ENCODE results near the gene WIPF3.

The WIPF3 gene

GRCh38 chr7:29809533-29810155 is 3.3 kb downstream of the WIPF3 start:
- no peak for DNase-seq

GRCh38 chr7:29810297-29810696 is 4.0 kb downstream of the WIPF3 start:
- no peak for DNase-seq

- DNase-seq: no peak
These were observed 4.6 kb downstream of the WIPF3 start for GRCh38 chr7:29810813-29811482.

- DNase-seq: no peak
These were observed 5.3 kb downstream of the WIPF3 start for GRCh38 chr7:29811586-29811985.

- no peak for DNase-seq
These were observed 6.0 kb downstream of the WIPF3 start for GRCh38 chr7:29812185-29812876.

GRCh38 chr7:29815181-29816105 is 9.1 kb downstream of the WIPF3 start:
- DNase-seq: no peak

- no peak for DNase-seq
These were observed 12.0 kb downstream of the WIPF3 start for GRCh38 chr7:29818308-29818707.

- no peak for DNase-seq
These were observed 19.6 kb downstream of the WIPF3 start for GRCh38 chr7:29825775-29826529.

- no peak for DNase-seq
These were observed 20.2 kb downstream of the WIPF3 start for GRCh38 chr7:29826530-29826822.

GRCh38 chr7:29826904-29827303 is 20.6 kb downstream of the WIPF3 start:
- no peak for DNase-seq

GRCh38 chr7:29831705-29832104 is 25.4 kb downstream of the WIPF3 start:
- no peak for DNase-seq

- DNase-seq: no peak
These were observed 27.6 kb downstream of the WIPF3 start for GRCh38 chr7:29833929-29834328.

GRCh38 chr7:29835718-29836117 is 29.4 kb downstream of the WIPF3 start:
- no peak for DNase-seq

- DNase-seq: peak; percentile 78
These were observed 33.0 kb downstream of the WIPF3 start for GRCh38 chr7:29839302-29839701.

GRCh38 chr7:29839921-29840320 is 33.6 kb downstream of the WIPF3 start:
- no peak for DNase-seq

- no peak for DNase-seq
These were observed 34.4 kb downstream of the WIPF3 start for GRCh38 chr7:29840701-29841100.

- DNase-seq: no peak
These were observed 35.8 kb downstream of the WIPF3 start for GRCh38 chr7:29841926-29842701.

GRCh38 chr7:29843093-29843492 is 36.8 kb downstream of the WIPF3 start:
- DNase-seq: no peak

GRCh38 chr7:29843726-29844125 is 37.4 kb downstream of the WIPF3 start:
- no peak for DNase-seq

GRCh38 chr7:29844559-29844958 is 38.3 kb downstream of the WIPF3 start:
- no peak for DNase-seq

GRCh38 chr7:29847496-29847895 is 41.2 kb downstream of the WIPF3 start:
- DNase-seq: no peak

GRCh38 chr7:29847916-29848315 is 41.6 kb downstream of the WIPF3 start:
- no peak for DNase-seq

Measured in right forelimb (tissue), 1 donor.